HCT116 (cell line): ENCODE results near the gene CSK.

ENCODE experiments used
- CTCF ChIP-seq, 3 experiments: fragments of 200-600 bp in 1 of 3; sonication (generic) in 1 of 3; IDR thresholded peaks in 2 of 3; conservative IDR thresholded peaks in 1 of 3; 2 replicates each; pipeline ENCODE4 v1.5.1; 2012 to 2017; ENCODE audit warnings: low read depth in 2 of 3, low read length in 2 of 3, antibody characterized with exemption in 1 of 3, borderline replicate concordance in 1 of 3, control low read depth in 1 of 3, mild to moderate bottlenecking in 1 of 3, mixed read lengths in 1 of 3, mixed run types in 1 of 3, moderate library complexity in 1 of 3; ENCODE audit not compliant: insufficient read depth in 1 of 3
- ZFX ChIP-seq: fragments of 450-650 bp; IDR thresholded peaks from 2 replicates; pipeline ENCODE4 v1.6.1; 2017

GRCh38 chr15:74815121-74815934 is 33.4 kb downstream of the CSK start:
- TF ChIP-seq CTCF (IDR thresholded peaks at IDR 0.05 in 2 of 3, conservative IDR thresholded peaks at IDR 0.05 in 1 of 3; ENCODE audit: borderline replicate concordance in 1 of 3, insufficient read depth in 1 of 3, low read depth in 2 of 3, low read length in 2 of 3) (no peak), ZFX (no peak)
